Measurements from ENCODE around the gene DDX31. TPM values are rescaled to one million over a fixed set of nuclear protein-coding genes. Genes with fewer than 3 reads are reported as not detected.

The DDX31 gene
- total and polyA plus RNA-seq, 2 donors: 9.9 to 11.8 TPM

- H3K27me3 ChIP-seq (ENCODE audit: control insufficient read depth in 2 of 2, insufficient read depth in 1 of 2, low read length in 1 of 2): peaks cover 58 to 71% of the 10 kb centered on the region in 2 donors
- peaks cover 0 to 5% of the 10 kb centered on the region in 2 donors for H3K9me3 ChIP-seq (ENCODE audit: control insufficient read depth in 2 of 2, insufficient read depth in 1 of 2, low read length in 1 of 2)
- no peak overlapping the region for H3K27ac ChIP-seq (ENCODE audit: low read depth in 1 of 2, low read length in 1 of 2)
- no peaks in the 10 kb centered on the region for H3K4me1 ChIP-seq (ENCODE audit: control insufficient read depth in 2 of 2, insufficient read depth in 2 of 2, low read length in 2 of 2)
- peaks cover 6 to 7% of the 10 kb centered on the region in 2 donors for H3K36me3 ChIP-seq (ENCODE audit: control insufficient read depth in 2 of 2, insufficient read depth in 2 of 2, low read length in 1 of 2)
- DNase-seq (ENCODE audit: low read depth in 6 of 9, low spot score in 9 of 9): no peak
- H3K4me3 ChIP-seq (ENCODE audit: low read length in 2 of 2): no peak overlapping the region
- 28% methylated on average over 6 of the region's 6 CpGs for WGBS
These were observed 78.5 kb downstream of the DDX31 start for GRCh38 chr9:132591244-132591643.

DNA sequence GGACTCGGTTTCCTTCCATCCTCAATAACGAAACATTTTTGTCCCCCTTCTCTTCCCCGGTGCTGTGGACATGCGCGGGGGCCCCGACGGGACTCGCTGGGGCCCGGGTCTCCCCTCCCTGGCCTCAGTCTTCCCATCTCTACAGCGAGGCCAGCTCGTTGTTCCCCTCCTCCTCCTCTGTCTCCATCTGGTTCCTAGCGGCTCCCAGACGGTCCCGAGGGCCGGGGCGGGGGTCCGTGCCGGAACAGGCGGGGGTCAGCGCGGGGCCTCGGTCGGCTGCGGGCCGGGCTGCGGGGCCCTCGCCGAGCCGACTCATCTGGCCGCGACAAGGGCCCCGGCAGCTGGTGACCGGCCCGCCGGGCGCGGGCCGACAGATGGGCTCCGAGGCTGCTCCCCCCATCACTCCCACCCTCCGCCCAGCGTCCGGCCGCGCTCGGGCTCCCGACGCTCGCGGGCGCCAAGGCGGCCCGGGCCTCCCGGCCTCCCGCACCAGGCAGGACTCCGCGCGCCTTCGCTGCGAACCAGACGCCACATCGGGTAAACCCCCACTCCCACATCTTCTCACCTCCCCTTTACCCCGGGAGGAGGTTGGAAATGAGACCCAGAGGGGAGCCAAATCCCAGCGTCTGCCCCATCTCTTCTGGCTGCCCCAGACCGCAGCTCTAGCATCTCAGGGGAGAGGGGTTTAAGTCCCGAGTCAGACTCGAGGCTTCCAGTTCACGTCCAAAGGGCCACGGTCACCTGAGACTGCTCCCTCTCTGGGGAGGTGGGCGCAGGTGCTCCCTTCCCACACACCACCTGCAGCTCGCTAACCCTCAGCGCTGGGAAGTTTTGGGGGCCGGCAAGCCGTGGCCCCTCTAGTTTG lies 79.2 kb downstream of the DDX31 start:
- Histone ChIP-seq H3K27ac (ENCODE audit: low read depth in 1 of 2, low read length in 1 of 2) (no peak overlapping the region), H3K4me1 (ENCODE audit: control insufficient read depth in 2 of 2, insufficient read depth in 2 of 2, low read length in 2 of 2) (no peaks in the 10 kb centered on the region), H3K36me3 (ENCODE audit: control insufficient read depth in 2 of 2, insufficient read depth in 2 of 2, low read length in 1 of 2) (peaks cover 6 to 7% of the 10 kb centered on the region in 2 donors), H3K9me3 (ENCODE audit: control insufficient read depth in 2 of 2, insufficient read depth in 1 of 2, low read length in 1 of 2) (peaks cover 0 to 5% of the 10 kb centered on the region in 2 donors), H3K4me3 (ENCODE audit: low read length in 2 of 2) (no peak overlapping the region), H3K27me3 (ENCODE audit: control insufficient read depth in 2 of 2, insufficient read depth in 1 of 2, low read length in 1 of 2) (peaks cover 65 to 78% of the 10 kb centered on the region in 2 donors)
- no peak for DNase-seq (ENCODE audit: low read depth in 6 of 9, low spot score in 9 of 9)
- 5% methylated on average over 73 of the region's 73 CpGs for WGBS

GRCh38 chr9:132590037-132590317 lies 79.8 kb downstream of the DDX31 start:
- WGBS: 10% methylated on average over 17 of the region's 17 CpGs
- Histone ChIP-seq H3K36me3 (ENCODE audit: control insufficient read depth in 2 of 2, insufficient read depth in 2 of 2, low read length in 1 of 2) (peaks cover 6 to 7% of the 10 kb centered on the region in 2 donors), H3K9me3 (ENCODE audit: control insufficient read depth in 2 of 2, insufficient read depth in 1 of 2, low read length in 1 of 2) (peaks cover 0 to 5% of the 10 kb centered on the region in 2 donors), H3K4me3 (ENCODE audit: low read length in 2 of 2) (no peak overlapping the region), H3K4me1 (ENCODE audit: control insufficient read depth in 2 of 2, insufficient read depth in 2 of 2, low read length in 2 of 2) (no peaks in the 10 kb centered on the region), H3K27me3 (ENCODE audit: control insufficient read depth in 2 of 2, insufficient read depth in 1 of 2, low read length in 1 of 2) (peaks cover 71 to 84% of the 10 kb centered on the region in 2 donors), H3K27ac (ENCODE audit: low read depth in 1 of 2, low read length in 1 of 2) (no peak overlapping the region)
- no peak for DNase-seq (ENCODE audit: low read depth in 6 of 9, low spot score in 9 of 9)

- Histone ChIP-seq H3K36me3 (ENCODE audit: control insufficient read depth in 2 of 2, insufficient read depth in 2 of 2, low read length in 1 of 2) (peaks cover 1 to 4% of the 10 kb centered on the region in 2 donors), H3K9me3 (ENCODE audit: control insufficient read depth in 2 of 2, insufficient read depth in 1 of 2, low read length in 1 of 2) (peaks cover 0 to 5% of the 10 kb centered on the region in 2 donors), H3K4me3 (ENCODE audit: low read length in 2 of 2) (no peak overlapping the region), H3K27me3 (ENCODE audit: control insufficient read depth in 2 of 2, insufficient read depth in 1 of 2, low read length in 1 of 2) (peaks cover 77 to 89% of the 10 kb centered on the region in 2 donors), H3K27ac (ENCODE audit: low read depth in 1 of 2, low read length in 1 of 2) (no peak overlapping the region), H3K4me1 (ENCODE audit: control insufficient read depth in 2 of 2, insufficient read depth in 2 of 2, low read length in 2 of 2) (no peaks in the 10 kb centered on the region)
- 7% methylated on average over 83 of the region's 83 CpGs for WGBS
- DNase-seq (ENCODE audit: low read depth in 6 of 9, low spot score in 9 of 9): no peak
These were observed 80.4 kb downstream of the DDX31 start for GRCh38 chr9:132589148-132590036.

DNA sequence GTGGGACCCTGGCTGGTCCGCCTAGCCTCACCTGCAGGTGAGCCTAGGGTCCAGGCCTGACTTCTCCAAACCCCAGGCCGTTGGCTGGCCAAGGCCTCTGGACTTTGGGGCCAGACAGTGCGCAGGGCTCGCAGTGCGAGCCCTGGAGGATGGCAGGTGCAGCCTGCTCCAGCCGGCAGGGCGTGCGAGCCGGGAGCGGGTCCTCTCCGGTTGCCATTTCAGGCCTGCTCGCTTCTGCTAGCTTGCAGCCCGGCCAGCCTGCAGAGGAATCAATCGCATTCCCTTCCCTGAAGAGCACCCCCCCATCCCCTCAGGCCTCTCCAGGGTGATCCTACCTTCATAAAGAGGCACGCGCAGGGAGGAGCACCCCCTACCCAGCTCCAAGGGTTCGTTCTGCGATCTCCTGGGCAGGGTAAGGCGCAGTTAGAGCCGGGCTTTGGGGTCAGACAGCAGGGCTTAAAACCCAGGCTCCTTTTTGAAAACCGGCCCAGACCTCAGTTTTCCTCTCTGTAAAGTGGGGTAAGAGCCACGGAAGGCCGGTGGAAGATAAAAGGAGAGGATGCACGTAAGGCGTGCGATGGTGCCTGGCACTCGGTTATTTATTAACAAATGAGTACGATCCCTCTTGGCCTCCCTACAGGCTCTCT lies 81.2 kb downstream of the DDX31 start:
- WGBS: 16% methylated on average over 28 of the region's 28 CpGs
- Histone ChIP-seq H3K4me3 (ENCODE audit: low read length in 2 of 2) (no peak overlapping the region), H3K36me3 (ENCODE audit: control insufficient read depth in 2 of 2, insufficient read depth in 2 of 2, low read length in 1 of 2) (no peaks in the 10 kb centered on the region), H3K27me3 (ENCODE audit: control insufficient read depth in 2 of 2, insufficient read depth in 1 of 2, low read length in 1 of 2) (peaks cover 83 to 97% of the 10 kb centered on the region in 2 donors), H3K27ac (ENCODE audit: low read depth in 1 of 2, low read length in 1 of 2) (no peak overlapping the region), H3K9me3 (ENCODE audit: control insufficient read depth in 2 of 2, insufficient read depth in 1 of 2, low read length in 1 of 2) (peaks cover 0 to 5% of the 10 kb centered on the region in 2 donors), H3K4me1 (ENCODE audit: control insufficient read depth in 2 of 2, insufficient read depth in 2 of 2, low read length in 2 of 2) (no peaks in the 10 kb centered on the region)
- no peak for DNase-seq (ENCODE audit: low read depth in 6 of 9, low spot score in 9 of 9)

GRCh38 chr9:132588098-132588497 lies 81.7 kb downstream of the DDX31 start:
- Histone ChIP-seq H3K9me3 (ENCODE audit: control insufficient read depth in 2 of 2, insufficient read depth in 1 of 2, low read length in 1 of 2) (peaks cover 0 to 5% of the 10 kb centered on the region in 2 donors), H3K4me3 (ENCODE audit: low read length in 2 of 2) (no peak overlapping the region), H3K4me1 (ENCODE audit: control insufficient read depth in 2 of 2, insufficient read depth in 2 of 2, low read length in 2 of 2) (no peaks in the 10 kb centered on the region), H3K27me3 (ENCODE audit: control insufficient read depth in 2 of 2, insufficient read depth in 1 of 2, low read length in 1 of 2) (peaks cover 89 to 97% of the 10 kb centered on the region in 2 donors), H3K27ac (ENCODE audit: low read depth in 1 of 2, low read length in 1 of 2) (no peak overlapping the region), H3K36me3 (ENCODE audit: control insufficient read depth in 2 of 2, insufficient read depth in 2 of 2, low read length in 1 of 2) (no peaks in the 10 kb centered on the region)
- no peak for DNase-seq (ENCODE audit: low read depth in 6 of 9, low spot score in 9 of 9)
- WGBS: 33% methylated on average over 12 of the region's 12 CpGs

DNA sequence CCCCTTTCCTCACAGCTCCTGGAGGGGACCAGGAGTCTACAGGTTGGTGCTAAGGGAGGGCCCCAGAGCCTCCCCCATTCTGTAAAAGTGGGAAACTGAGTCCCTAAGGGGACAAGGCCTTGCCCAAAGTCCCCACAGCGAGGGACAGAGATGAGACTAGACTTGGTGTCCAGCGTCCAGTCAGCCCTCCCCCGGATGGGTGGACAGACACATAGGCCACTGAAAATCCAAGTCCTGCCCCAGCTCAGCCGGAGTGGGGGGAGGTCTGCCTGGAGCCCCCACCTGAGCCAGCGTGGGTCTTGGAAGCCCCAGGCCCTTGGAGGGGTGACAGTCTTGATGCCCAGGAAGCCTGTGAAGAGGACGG lies 82.2 kb downstream of the DDX31 start:
- H3K27ac ChIP-seq (ENCODE audit: low read depth in 1 of 2, low read length in 1 of 2): no peak overlapping the region
- H3K4me1 ChIP-seq (ENCODE audit: control insufficient read depth in 2 of 2, insufficient read depth in 2 of 2, low read length in 2 of 2): no peaks in the 10 kb centered on the region
- no peaks in the 10 kb centered on the region for H3K36me3 ChIP-seq (ENCODE audit: control insufficient read depth in 2 of 2, insufficient read depth in 2 of 2, low read length in 1 of 2)
- H3K4me3 ChIP-seq (ENCODE audit: low read length in 2 of 2): no peak overlapping the region
- peaks cover 94 to 100% of the 10 kb centered on the region in 2 donors for H3K27me3 ChIP-seq (ENCODE audit: control insufficient read depth in 2 of 2, insufficient read depth in 1 of 2, low read length in 1 of 2)
- DNase-seq (ENCODE audit: low read depth in 6 of 9, low spot score in 9 of 9): no peak
- H3K9me3 ChIP-seq (ENCODE audit: control insufficient read depth in 2 of 2, insufficient read depth in 1 of 2, low read length in 1 of 2): peaks cover 0 to 5% of the 10 kb centered on the region in 2 donors
- WGBS: 14% methylated on average over 6 of the region's 6 CpGs

- H3K9me3 ChIP-seq (ENCODE audit: control insufficient read depth in 2 of 2, insufficient read depth in 1 of 2, low read length in 1 of 2): peaks cover 0 to 5% of the 10 kb centered on the region in 2 donors
- no peak overlapping the region for H3K4me3 ChIP-seq (ENCODE audit: low read length in 2 of 2)
- H3K36me3 ChIP-seq (ENCODE audit: control insufficient read depth in 2 of 2, insufficient read depth in 2 of 2, low read length in 1 of 2): no peaks in the 10 kb centered on the region
- peaks cover 94 to 100% of the 10 kb centered on the region in 2 donors for H3K27me3 ChIP-seq (ENCODE audit: control insufficient read depth in 2 of 2, insufficient read depth in 1 of 2, low read length in 1 of 2)
- no peak for DNase-seq (ENCODE audit: low read depth in 6 of 9, low spot score in 9 of 9)
- no peaks in the 10 kb centered on the region for H3K4me1 ChIP-seq (ENCODE audit: control insufficient read depth in 2 of 2, insufficient read depth in 2 of 2, low read length in 2 of 2)
- WGBS: 5% methylated on average over 74 of the region's 74 CpGs
- no peak overlapping the region for H3K27ac ChIP-seq (ENCODE audit: low read depth in 1 of 2, low read length in 1 of 2)
These were observed 82.8 kb downstream of the DDX31 start for GRCh38 chr9:132586830-132587591.
